HepG2 (cell line): ENCODE results near the gene PLCG1. TPM values are rescaled to one million over a fixed set of nuclear protein-coding genes. Genes with fewer than 3 reads are reported as not detected.
A peak's percentile ranks its signal among the peaks of the same experiment; 100 is the strongest.

ENCODE experiments used
- ATAC-seq: fragments of 200-7000 bp; cut with Tn5 transposase; 3 replicates; pipeline ENCODE4 v1.9.1; 2020; ENCODE audit warnings: mild to moderate bottlenecking, moderate library complexity
- BruUV-seq: library from RNA; stranded (reverse); fragments of 400-500 nt; replicated peaks from 2 replicates; lab custom pipeline; 2021; lab: Mats Ljungman, UMichigan
- CTCF ChIA-PET: fragments of 300-600 bp; formaldehyde crosslinking; extraction: SDS; loops from one replicate; lab custom pipeline; 2021; ENCODE audit warnings: low total read pairs, inconsistent platforms, low intra/inter-chr PET ratio; lab: Yijun Ruan, JAX
- POLR2A ChIA-PET: fragments of 350-600 bp; sonication (Branson Sonifier 250); formaldehyde crosslinking; loops from one replicate; lab custom pipeline; 2020; ENCODE audit warnings: antibody characterized with exemption, inconsistent platforms; lab: Yijun Ruan, JAX
- DNase-seq: peaks from one replicate; pipeline ENCODE4 v3.0.0-alpha.2; 2015; ENCODE audit warnings: low spot score
- FAIRE-seq: peaks from 3 replicates; lab custom pipeline; 2011; peaks lifted over from hg19 to GRCh38; lab: Jason Lieb, UNC
- H2AFZ ChIP-seq: one replicate; pipeline ENCODE4 v1.6.1; 2011; ENCODE audit warnings: low read length, inconsistent platforms
- H3K27ac ChIP-seq: fragments of 300-600 bp; 3 replicates; pipeline ENCODE4 v1.8.0; 2011; ENCODE audit warnings: mixed run types, mild to moderate bottlenecking, mixed read lengths, low read length, inconsistent platforms; ENCODE audit not compliant: insufficient read depth; ENCODE audit errors: extremely low read length
- H3K27me3 ChIP-seq, 2 experiments: fragments of 200-600 bp in 1 of 2; 2 replicates in 1 of 2; 3 replicates in 1 of 2; pipeline versions ENCODE4 v1.6.0 to v1.8.0; 2011; ENCODE audit warnings: low read length in 2 of 2, mild to moderate bottlenecking in 2 of 2, moderate library complexity in 2 of 2, inconsistent platforms in 1 of 2; ENCODE audit not compliant: insufficient read depth in 2 of 2, control insufficient read depth in 1 of 2
- H3K36me3 ChIP-seq, 2 experiments: fragments of 200-600 bp in 1 of 2; replicated peaks in 1 of 2; 2 replicates in 1 of 2; 3 replicates in 1 of 2; pipeline versions ENCODE4 v1.5.1 to v1.8.0; 2011; ENCODE audit warnings: low read length in 2 of 2, inconsistent platforms in 1 of 2; ENCODE audit not compliant: insufficient read depth in 2 of 2, control insufficient read depth in 1 of 2
- H3K4me1 ChIP-seq: 2 replicates; pipeline ENCODE4 v1.5.1; 2012; ENCODE audit warnings: low read length, inconsistent platforms; ENCODE audit not compliant: insufficient read depth
- H3K4me2 ChIP-seq: 2 replicates; pipeline ENCODE4 v1.6.0; 2011; ENCODE audit warnings: low read depth, low read length, inconsistent platforms
- H3K4me3 ChIP-seq, 3 experiments: fragments of 200-600 bp in 1 of 3; sonication (generic), shearing (Covaris generic) in 1 of 3; replicated peaks in 1 of 3; 2 replicates each; pipeline ENCODE4 v1.5.1; 2011 to 2016; ENCODE audit warnings: low read length in 3 of 3, inconsistent platforms in 2 of 3, low read depth in 2 of 3, mild to moderate bottlenecking in 2 of 3, control low read depth in 1 of 3, mixed read lengths in 1 of 3; ENCODE audit not compliant: insufficient read depth in 1 of 3
- H3K79me2 ChIP-seq: one replicate; pipeline ENCODE4 v1.6.1; 2011; ENCODE audit warnings: low read length, inconsistent platforms; ENCODE audit not compliant: insufficient read depth
- H3K9ac ChIP-seq: 2 replicates; pipeline ENCODE4 v1.6.0; 2011; ENCODE audit warnings: mild to moderate bottlenecking, low read depth, low read length, inconsistent platforms; ENCODE audit not compliant: insufficient read depth
- H3K9me3 ChIP-seq: 2 replicates; pipeline ENCODE4 v1.5.1; 2012; ENCODE audit warnings: mild to moderate bottlenecking, low read length
- H4K20me1 ChIP-seq: 2 replicates; pipeline ENCODE4 v1.6.0; 2011; ENCODE audit warnings: inconsistent platforms, mild to moderate bottlenecking, low read length, moderate library complexity; ENCODE audit not compliant: insufficient read depth
- HNRNPL ChIP-seq: fragments of 200-400 bp; formaldehyde crosslinking; IDR thresholded peaks from 2 replicates; pipeline ENCODE4 v1.6.1; 2017; ENCODE audit warnings: mild to moderate bottlenecking, low read depth, low read length
- HOXA7 ChIP-seq: sonication (generic); formaldehyde crosslinking; IDR thresholded peaks from 2 replicates; pipeline ENCODE4 v1.8.1; 2022; ENCODE audit warnings: mild to moderate bottlenecking, missing genetic modification reagents, moderate library complexity
- ZBTB7A ChIP-seq: sonication (generic); formaldehyde crosslinking; IDR thresholded peaks from 2 replicates; pipeline ENCODE4 v1.8.0; 2022; ENCODE audit warnings: mild to moderate bottlenecking, missing genetic modification reagents
- ZIK1 ChIP-seq: sonication (generic); formaldehyde crosslinking; IDR thresholded peaks from 2 replicates; pipeline ENCODE4 v1.5.0; 2020; ENCODE audit warnings: mild to moderate bottlenecking, low read depth, missing genetic modification reagents, borderline replicate concordance
- WGBS: methylation state at CpG from one replicate; pipeline ENCODE4 v1.1.6; 2017; ENCODE audit warnings: low lambda C conversion rate; 5-methylcytosine and 5-hydroxymethylcytosine counted together
- in situ Hi-C: cut with HindIII; loops from 2 replicates; pipeline ENCODE4 v1.10.0; 2017; ENCODE audit warnings: low pct_unique_long_range_greater_than_20kb; ENCODE audit not compliant: extremely low pct_ligation_motif_present
- intact Hi-C: fragments of 100-400 bp; cut with micrococcal nuclease; formaldehyde crosslinking; loops from one replicate; pipeline ENCODE4 v1.10.0; 2022; ENCODE audit not compliant: unreplicated experiment
- polyA plus RNA-seq, 8 experiments: library from polyadenylated mRNA; depleted of rRNA in 3 of 8; stranded (reverse) in 7 of 8; unstranded in 1 of 8; fragments of >200 nt; fragmentation: Illumina TruSeq in 4 of 8; extraction: Trizol in 4 of 8; gene quantifications; 2 replicates each; pipeline versions ENCODE4 v1.2.1 to v1.2.3, GENCODE V29; 2011 to 2016; ENCODE audit warnings: low read depth in 4 of 8, missing spikeins in 1 of 8, mixed read lengths in 1 of 8; ENCODE audit not compliant: insufficient read depth in 1 of 8
- total RNA-seq, 5 experiments: library from RNA; depleted of rRNA; stranded (reverse); fragments of >200 nt; fragmentation: Illumina TruSeq; extraction: Trizol; gene quantifications; 2 replicates each; pipeline ENCODE4 v1.2.3, GENCODE V29; 2016; ENCODE audit warnings: low read depth in 1 of 5
- TF ChIP-seq, protein P1 (sequence below): fragments of 450-650 bp; IDR thresholded peaks from 2 replicates; pipeline ENCODE4 v1.6.1; 2016
- TF ChIP-seq, protein P2 (sequence below): sonication (generic); formaldehyde crosslinking; IDR thresholded peaks from 2 replicates; pipeline ENCODE4 v1.4.0; 2020; ENCODE audit warnings: missing genetic modification reagents
- TF ChIP-seq, protein P3 (sequence below): sonication (generic); formaldehyde crosslinking; IDR thresholded peaks from 2 replicates; pipeline ENCODE4 v1.4.0; 2020; ENCODE audit warnings: missing genetic modification reagents

PLCG1 gene
- total and polyA plus RNA-seq, 2 of the 13 experiments (the other 11 are each of a cell fraction or from before 2014, with no cell fraction given) = 85.3 to 158 TPM

- CTCF ChIA-PET = no interaction called here
- H3K9ac ChIP-seq = no peak overlapping the region
- H3K27ac ChIP-seq = no peak overlapping the region
- no peaks in the 10 kb centered on the region for H3K79me2 ChIP-seq
- peaks cover 10% of the 10 kb centered on the region; the same call in 1 of the 2 replicates for H4K20me1 ChIP-seq
- POLR2A ChIA-PET = no interaction called here
- TF ChIP-seq HNRNPL (no peak), ZIK1 (CRISPR knock-in tag) (no peak), ZBTB7A (CRISPR knock-in tag) (0 out of 2 replicates have a peak, but pooled peaks have one; percentile 10), HOXA7 (peak; percentile 71; the same call in 1 of the 2 replicates)
- TF ChIP-seq, protein P1, sequence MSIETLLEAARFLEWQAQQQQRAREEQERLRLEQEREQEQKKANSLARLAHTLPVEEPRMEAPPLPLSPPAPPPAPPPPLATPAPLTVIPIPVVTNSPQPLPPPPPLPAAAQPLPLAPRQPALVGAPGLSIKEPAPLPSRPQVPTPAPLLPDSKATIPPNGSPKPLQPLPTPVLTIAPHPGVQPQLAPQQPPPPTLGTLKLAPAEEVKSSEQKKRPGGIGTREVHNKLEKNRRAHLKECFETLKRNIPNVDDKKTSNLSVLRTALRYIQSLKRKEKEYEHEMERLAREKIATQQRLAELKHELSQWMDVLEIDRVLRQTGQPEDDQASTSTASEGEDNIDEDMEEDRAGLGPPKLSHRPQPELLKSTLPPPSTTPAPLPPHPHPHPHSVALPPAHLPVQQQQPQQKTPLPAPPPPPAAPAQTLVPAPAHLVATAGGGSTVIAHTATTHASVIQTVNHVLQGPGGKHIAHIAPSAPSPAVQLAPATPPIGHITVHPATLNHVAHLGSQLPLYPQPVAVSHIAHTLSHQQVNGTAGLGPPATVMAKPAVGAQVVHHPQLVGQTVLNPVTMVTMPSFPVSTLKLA = peak; percentile 76
- TF ChIP-seq, protein P2, sequence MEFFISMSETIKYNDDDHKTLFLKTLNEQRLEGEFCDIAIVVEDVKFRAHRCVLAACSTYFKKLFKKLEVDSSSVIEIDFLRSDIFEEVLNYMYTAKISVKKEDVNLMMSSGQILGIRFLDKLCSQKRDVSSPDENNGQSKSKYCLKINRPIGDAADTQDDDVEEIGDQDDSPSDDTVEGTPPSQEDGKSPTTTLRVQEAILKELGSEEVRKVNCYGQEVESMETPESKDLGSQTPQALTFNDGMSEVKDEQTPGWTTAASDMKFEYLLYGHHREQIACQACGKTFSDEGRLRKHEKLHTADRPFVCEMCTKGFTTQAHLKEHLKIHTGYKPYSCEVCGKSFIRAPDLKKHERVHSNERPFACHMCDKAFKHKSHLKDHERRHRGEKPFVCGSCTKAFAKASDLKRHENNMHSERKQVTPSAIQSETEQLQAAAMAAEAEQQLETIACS (CRISPR knock-in tag) = 0 out of 2 replicates have a peak, but pooled peaks have one; percentile 22
- TF ChIP-seq, protein P3, sequence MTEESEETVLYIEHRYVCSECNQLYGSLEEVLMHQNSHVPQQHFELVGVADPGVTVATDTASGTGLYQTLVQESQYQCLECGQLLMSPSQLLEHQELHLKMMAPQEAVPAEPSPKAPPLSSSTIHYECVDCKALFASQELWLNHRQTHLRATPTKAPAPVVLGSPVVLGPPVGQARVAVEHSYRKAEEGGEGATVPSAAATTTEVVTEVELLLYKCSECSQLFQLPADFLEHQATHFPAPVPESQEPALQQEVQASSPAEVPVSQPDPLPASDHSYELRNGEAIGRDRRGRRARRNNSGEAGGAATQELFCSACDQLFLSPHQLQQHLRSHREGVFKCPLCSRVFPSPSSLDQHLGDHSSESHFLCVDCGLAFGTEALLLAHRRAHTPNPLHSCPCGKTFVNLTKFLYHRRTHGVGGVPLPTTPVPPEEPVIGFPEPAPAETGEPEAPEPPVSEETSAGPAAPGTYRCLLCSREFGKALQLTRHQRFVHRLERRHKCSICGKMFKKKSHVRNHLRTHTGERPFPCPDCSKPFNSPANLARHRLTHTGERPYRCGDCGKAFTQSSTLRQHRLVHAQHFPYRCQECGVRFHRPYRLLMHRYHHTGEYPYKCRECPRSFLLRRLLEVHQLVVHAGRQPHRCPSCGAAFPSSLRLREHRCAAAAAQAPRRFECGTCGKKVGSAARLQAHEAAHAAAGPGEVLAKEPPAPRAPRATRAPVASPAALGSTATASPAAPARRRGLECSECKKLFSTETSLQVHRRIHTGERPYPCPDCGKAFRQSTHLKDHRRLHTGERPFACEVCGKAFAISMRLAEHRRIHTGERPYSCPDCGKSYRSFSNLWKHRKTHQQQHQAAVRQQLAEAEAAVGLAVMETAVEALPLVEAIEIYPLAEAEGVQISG (CRISPR knock-in tag) = 0 out of 2 replicates have a peak, but pooled peaks have one; percentile 3
- no peaks in the 10 kb centered on the region for H3K9me3 ChIP-seq
- ATAC-seq (no peak), FAIRE-seq (no peak), DNase-seq (no peak)
- H3K27me3 ChIP-seq = no peaks in the 10 kb centered on the region
- intact Hi-C loops (no loop called here), in situ Hi-C loops (no loop called here)
- H3K4me3 ChIP-seq = no peak overlapping the region
- no peak overlapping the region for H2AFZ ChIP-seq
- H3K4me2 ChIP-seq = no peak overlapping the region
- 98% methylated on average over 9 of the region's 9 CpGs for WGBS
- BruUV-seq = no TSS peak
- peaks cover 80 to 94% of the 10 kb centered on the region in 2 experiments for H3K36me3 ChIP-seq
- H3K4me1 ChIP-seq = no peaks in the 10 kb centered on the region
Measured at GRCh38 chr20:41169162-41169690, 31.9 kb downstream of the PLCG1 start.
